OCI-LY3 (cell line): Measurements from ENCODE around the gene OSBPL9.

ENCODE experiments used
- H2AFZ ChIP-seq: fragments of 200-600, 300-600 bp; shearing (Covaris generic); 2 replicates; pipeline ENCODE4 v1.6.0; 2014; ENCODE audit warnings: antibody characterized with exemption, low read depth, low read length
- H3K27ac ChIP-seq: fragments of 200-600, 300-600 bp; sonication (generic); 2 replicates; pipeline ENCODE4 v1.5.1; 2014; ENCODE audit warnings: mild to moderate bottlenecking, low read length, moderate library complexity, mixed read lengths
- H3K27me3 ChIP-seq: fragments of 200-600, 300-600 bp; sonication (generic); 2 replicates; pipeline ENCODE4 v1.6.1; 2014; ENCODE audit warnings: low read depth, low read length, mixed read lengths
- H3K36me3 ChIP-seq: fragments of 200-600, 300-600 bp; sonication (generic); replicated peaks from 2 replicates; pipeline ENCODE3; 2014; ENCODE audit warnings: low read depth, low read length, mixed read lengths
- H3K4me1 ChIP-seq: fragments of 300-600, 200-600 bp; sonication (generic); 2 replicates; pipeline ENCODE4 v1.6.1; 2014; ENCODE audit warnings: low read length, mixed read lengths
- H3K4me2 ChIP-seq: fragments of 200-600, 300-600 bp; sonication (generic); 2 replicates; pipeline ENCODE4 v1.6.1; 2014; ENCODE audit warnings: low read length, mixed read lengths
- H3K4me3 ChIP-seq: fragments of 300-600, 200-600 bp; sonication (generic); 2 replicates; pipeline ENCODE4 v1.5.1; 2014; ENCODE audit warnings: antibody characterized with exemption, mild to moderate bottlenecking, low read length, moderate library complexity
- H3K79me2 ChIP-seq: fragments of 300-600, 200-600 bp; shearing (Covaris generic); 2 replicates; pipeline ENCODE4 v1.6.1; 2014; ENCODE audit warnings: mild to moderate bottlenecking, low read length, mixed read lengths
- H3K9ac ChIP-seq: fragments of 300-600, 200-600 bp; shearing (Covaris generic); 2 replicates; pipeline ENCODE4 v1.6.0; 2014; ENCODE audit warnings: mild to moderate bottlenecking, low read length, moderate library complexity
- H3K9me3 ChIP-seq: fragments of 200-600, 300-600 bp; shearing (Covaris generic); 2 replicates; pipeline ENCODE4 v1.6.1; 2014; ENCODE audit warnings: low read length, mixed read lengths; ENCODE audit not compliant: insufficient read depth
- H4K20me1 ChIP-seq: fragments of 200-600, 300-600 bp; sonication (generic); 2 replicates; pipeline ENCODE4 v1.6.1; 2016; ENCODE audit warnings: low read length, mixed read lengths; ENCODE audit not compliant: insufficient read depth
- CTCF ChIP-seq: fragments of 200-600, 300-600 bp; sonication (generic); IDR thresholded peaks from 2 replicates; pipeline ENCODE4 v1.5.1; 2014; ENCODE audit warnings: antibody characterized with exemption, low read length, low read depth
- EZH2phosphoT487 ChIP-seq: fragments of 200-600 bp; shearing (Covaris generic); IDR thresholded peaks from 2 replicates; pipeline ENCODE4 v1.6.1; 2018; ENCODE audit warnings: antibody characterized with exemption, mixed run types, low read depth

OSBPL9 gene

GRCh38 chr1:51837243-51837642 lies 220.4 kb downstream of the OSBPL9 start:
- Histone ChIP-seq H3K9ac (no peak overlapping the region), H3K79me2 (no peaks in the 10 kb centered on the region; the same call in 1 of the 2 replicates), H3K4me2 (no peak overlapping the region), H3K9me3 (no peaks in the 10 kb centered on the region), H3K27me3 (no peaks in the 10 kb centered on the region), H3K4me3 (no peak overlapping the region), H3K36me3 (peaks cover 7% of the 10 kb centered on the region), H3K4me1 (no peaks in the 10 kb centered on the region), H3K27ac (no peak overlapping the region), H2AFZ (no peak overlapping the region), H4K20me1 (no peaks in the 10 kb centered on the region)
- no peak for TF ChIP-seq EZH2phosphoT487
- no peak for TF ChIP-seq CTCF
